GM23338 (cell line): ENCODE results near the gene CCDC80.

ENCODE experiments used
- CTCF ChIP-seq, 2 experiments: fragments of 200-600 bp in 1 of 2; sonication (generic) in 1 of 2; conservative IDR thresholded peaks; 2 replicates each; pipeline versions ENCODE4 v1.5.1 to v1.6.1; 2016 to 2017; ENCODE audit warnings: antibody characterized with exemption in 2 of 2, low read depth in 2 of 2, mild to moderate bottlenecking in 2 of 2, moderate library complexity in 1 of 2
- EZH2 ChIP-seq: fragments of 200-600 bp; sonication (generic); IDR thresholded peaks from one replicate; pipeline ENCODE4 v1.8.0; 2017; ENCODE audit warnings: antibody characterized with exemption, mild to moderate bottlenecking, low read depth; ENCODE audit not compliant: unreplicated experiment
- EZH2phosphoT487 ChIP-seq: fragments of 200-600 bp; sonication (generic); IDR thresholded peaks from one replicate; pipeline ENCODE4 v1.8.1; 2018; ENCODE audit warnings: antibody characterized with exemption; ENCODE audit not compliant: unreplicated experiment
- JUNB ChIP-seq: IDR thresholded peaks from one replicate; pipeline ENCODE4 v1.6.1; 2016; ENCODE audit warnings: antibody characterized with exemption; ENCODE audit not compliant: unreplicated experiment
- POLR2AphosphoS5 ChIP-seq: IDR thresholded peaks from 2 replicates; pipeline ENCODE4 v1.6.1; 2016; ENCODE audit warnings: antibody characterized with exemption, low read depth
- STAT1 ChIP-seq: IDR thresholded peaks from one replicate; pipeline ENCODE4 v1.6.1; 2016; ENCODE audit warnings: antibody characterized with exemption; ENCODE audit not compliant: unreplicated experiment
- ZNF114 ChIP-seq: fragments of 250-450 bp; sonication (Bioruptor Pico); IDR thresholded peaks from 2 replicates; pipeline ENCODE4 v1.5.0; 2020; ENCODE audit warnings: mild to moderate bottlenecking, moderate library complexity
- ZNF462 ChIP-seq: fragments of 250-450 bp; sonication (Bioruptor Pico); IDR thresholded peaks from 2 replicates; pipeline ENCODE4 v1.5.0; 2020; ENCODE audit warnings: mild to moderate bottlenecking, moderate library complexity
- TF ChIP-seq, protein P1 (sequence below): IDR thresholded peaks from one replicate; pipeline ENCODE4 v1.6.1; 2018; ENCODE audit warnings: antibody characterized with exemption; ENCODE audit not compliant: unreplicated experiment
- TF ChIP-seq, protein P2 (sequence below): IDR thresholded peaks from 2 replicates; pipeline ENCODE4 v1.6.1; 2016; ENCODE audit warnings: antibody characterized with exemption

DNA sequence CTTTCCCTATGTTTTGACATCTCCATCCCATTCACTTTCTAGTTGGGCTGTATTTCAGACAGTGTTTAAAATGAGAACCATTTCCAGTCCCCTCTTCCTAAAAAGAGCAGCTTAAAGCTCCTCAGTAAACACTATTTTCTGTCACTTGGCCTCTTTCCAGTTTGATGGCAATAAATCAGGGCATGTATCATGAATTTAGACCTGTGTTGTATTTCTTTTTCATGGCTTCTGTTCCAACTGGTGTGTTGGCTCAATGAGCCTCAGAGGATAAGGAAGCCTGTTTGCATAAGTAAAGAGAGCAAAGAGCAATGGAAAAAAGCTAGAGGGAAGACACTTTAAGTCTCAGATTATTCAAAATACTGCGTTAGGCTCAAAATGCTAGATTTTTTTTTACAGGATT, 7.2 kb downstream of the CCDC80 start:
- TF ChIP-seq EZH2: no peak
- no peak for TF ChIP-seq POLR2AphosphoS5
- no peak for TF ChIP-seq CTCF (conservative IDR thresholded peaks at IDR 0.05; ENCODE audit: low read depth in 2 of 2)
- TF ChIP-seq STAT1: no peak
- TF ChIP-seq, protein P1, sequence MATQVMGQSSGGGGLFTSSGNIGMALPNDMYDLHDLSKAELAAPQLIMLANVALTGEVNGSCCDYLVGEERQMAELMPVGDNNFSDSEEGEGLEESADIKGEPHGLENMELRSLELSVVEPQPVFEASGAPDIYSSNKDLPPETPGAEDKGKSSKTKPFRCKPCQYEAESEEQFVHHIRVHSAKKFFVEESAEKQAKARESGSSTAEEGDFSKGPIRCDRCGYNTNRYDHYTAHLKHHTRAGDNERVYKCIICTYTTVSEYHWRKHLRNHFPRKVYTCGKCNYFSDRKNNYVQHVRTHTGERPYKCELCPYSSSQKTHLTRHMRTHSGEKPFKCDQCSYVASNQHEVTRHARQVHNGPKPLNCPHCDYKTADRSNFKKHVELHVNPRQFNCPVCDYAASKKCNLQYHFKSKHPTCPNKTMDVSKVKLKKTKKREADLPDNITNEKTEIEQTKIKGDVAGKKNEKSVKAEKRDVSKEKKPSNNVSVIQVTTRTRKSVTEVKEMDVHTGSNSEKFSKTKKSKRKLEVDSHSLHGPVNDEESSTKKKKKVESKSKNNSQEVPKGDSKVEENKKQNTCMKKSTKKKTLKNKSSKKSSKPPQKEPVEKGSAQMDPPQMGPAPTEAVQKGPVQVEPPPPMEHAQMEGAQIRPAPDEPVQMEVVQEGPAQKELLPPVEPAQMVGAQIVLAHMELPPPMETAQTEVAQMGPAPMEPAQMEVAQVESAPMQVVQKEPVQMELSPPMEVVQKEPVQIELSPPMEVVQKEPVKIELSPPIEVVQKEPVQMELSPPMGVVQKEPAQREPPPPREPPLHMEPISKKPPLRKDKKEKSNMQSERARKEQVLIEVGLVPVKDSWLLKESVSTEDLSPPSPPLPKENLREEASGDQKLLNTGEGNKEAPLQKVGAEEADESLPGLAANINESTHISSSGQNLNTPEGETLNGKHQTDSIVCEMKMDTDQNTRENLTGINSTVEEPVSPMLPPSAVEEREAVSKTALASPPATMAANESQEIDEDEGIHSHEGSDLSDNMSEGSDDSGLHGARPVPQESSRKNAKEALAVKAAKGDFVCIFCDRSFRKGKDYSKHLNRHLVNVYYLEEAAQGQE: no peak
- no peak for TF ChIP-seq JUNB
- TF ChIP-seq ZNF114: no peak
- no peak for TF ChIP-seq ZNF462 (CRISPR knock-in tag)
- TF ChIP-seq EZH2phosphoT487: no peak
- TF ChIP-seq, protein P2, sequence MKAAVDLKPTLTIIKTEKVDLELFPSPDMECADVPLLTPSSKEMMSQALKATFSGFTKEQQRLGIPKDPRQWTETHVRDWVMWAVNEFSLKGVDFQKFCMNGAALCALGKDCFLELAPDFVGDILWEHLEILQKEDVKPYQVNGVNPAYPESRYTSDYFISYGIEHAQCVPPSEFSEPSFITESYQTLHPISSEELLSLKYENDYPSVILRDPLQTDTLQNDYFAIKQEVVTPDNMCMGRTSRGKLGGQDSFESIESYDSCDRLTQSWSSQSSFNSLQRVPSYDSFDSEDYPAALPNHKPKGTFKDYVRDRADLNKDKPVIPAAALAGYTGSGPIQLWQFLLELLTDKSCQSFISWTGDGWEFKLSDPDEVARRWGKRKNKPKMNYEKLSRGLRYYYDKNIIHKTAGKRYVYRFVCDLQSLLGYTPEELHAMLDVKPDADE: no peak
